NK-92 treated with Interleukin-12 subunit alpha and Interleukin-12 subunit beta, amount 100 ng/mL, for 24 hours (cell line): ENCODE data around the gene SLC35D3.
"Not testable (repeated sequence)": the region's sequence is repeated elsewhere in the genome, so short reads cannot be mapped to it uniquely, and the experiment has no call there.

Experiments used
- DNase-seq: peaks from one replicate; lab custom pipeline; 2025; lab: John Stamatoyannopoulos, UW

SLC35D3 gene

DNA sequence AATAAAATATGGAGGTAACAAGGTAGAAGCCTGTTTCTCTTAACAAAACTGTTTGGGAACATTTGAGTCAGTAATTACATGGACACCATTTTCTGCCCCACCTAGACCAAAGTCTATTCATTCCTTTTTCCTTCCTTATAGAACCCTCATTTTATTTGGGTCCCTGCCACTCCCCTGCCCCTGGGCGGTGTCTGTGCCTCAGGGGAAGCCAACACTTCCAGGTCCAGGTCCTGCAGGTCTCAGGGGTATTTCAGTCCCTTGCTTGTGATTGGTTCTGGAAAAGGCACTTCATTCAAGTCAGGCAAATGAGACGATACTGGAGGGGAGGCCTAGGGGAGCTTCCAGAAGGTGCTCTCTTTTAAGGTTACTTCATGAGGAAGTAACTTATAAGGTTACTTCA lies 42.3 kb downstream of the SLC35D3 start:
- no peak for DNase-seq

DNA sequence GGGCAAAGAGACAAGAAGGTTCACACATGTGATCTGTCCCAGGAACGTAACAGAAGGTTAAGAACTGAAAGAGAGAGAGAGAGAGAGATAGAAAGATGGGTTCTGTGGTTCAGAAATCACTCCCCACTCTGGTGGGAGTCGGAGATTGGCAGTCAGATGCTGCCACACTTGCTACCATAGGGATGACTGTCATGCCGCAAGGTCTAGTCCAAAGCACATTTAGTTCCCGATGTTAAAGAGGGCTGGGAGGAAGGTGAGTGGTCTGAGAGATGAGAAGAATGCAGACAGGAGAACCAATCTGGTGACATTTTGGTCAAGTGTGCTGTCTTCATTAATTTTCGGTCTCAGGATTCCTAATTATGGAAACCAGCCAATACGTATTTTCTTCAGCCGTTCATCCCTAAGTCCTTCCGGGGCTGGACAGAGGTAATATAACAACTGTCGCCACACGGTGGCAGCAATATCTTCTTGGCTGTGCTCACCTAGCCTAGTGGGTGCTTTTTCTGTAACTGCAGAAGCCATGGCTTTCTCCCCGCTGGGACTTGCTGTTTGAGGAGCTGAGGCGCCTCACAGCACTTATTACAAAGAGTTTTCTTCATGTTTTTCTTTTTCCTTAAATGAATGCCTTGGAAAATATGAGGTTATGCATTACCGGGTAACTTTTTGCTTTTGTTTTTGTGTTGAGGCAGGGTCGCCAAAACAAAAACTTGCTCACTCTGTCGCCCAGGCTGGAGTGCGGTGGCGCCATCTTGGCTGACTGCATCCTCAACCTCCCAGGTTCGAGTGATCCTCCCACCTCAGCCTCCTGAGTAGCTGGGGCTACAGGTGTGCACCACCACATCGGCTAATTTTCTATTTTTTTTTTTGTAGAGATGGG lies 46.0 kb downstream of the SLC35D3 start:
- peak; percentile 18 for DNase-seq

- no peak for DNase-seq
Measured at GRCh38 chr6:136968837-136969236, 46.7 kb downstream of the SLC35D3 start.

- no peak for DNase-seq
Measured at GRCh38 chr6:136969433-136969832, 47.3 kb downstream of the SLC35D3 start.

- DNase-seq: no peak
Measured at GRCh38 chr6:136969930-136970329, 47.8 kb downstream of the SLC35D3 start.

- DNase-seq: no peak
Measured at GRCh38 chr6:136971609-136972008, 49.5 kb downstream of the SLC35D3 start.

GRCh38 chr6:136973781-136974180 lies 51.7 kb downstream of the SLC35D3 start:
- DNase-seq: not testable (repeated sequence)
